Fibroblast of lung (primary cell): Measurements from ENCODE around the gene CCHCR1.

ENCODE experiments used
- EZH2 ChIP-seq: IDR thresholded peaks from 2 replicates; pipeline ENCODE4 v1.5.1; 2012; ENCODE audit warnings: low read length, control low read depth, mild to moderate bottlenecking; ENCODE audit errors: missing control alignments
- TF ChIP-seq, protein P1 (sequence below), 2 donors: IDR thresholded peaks in 1 of 2; conservative IDR thresholded peaks in 1 of 2; 1 replicate in 1 of 2; 2 replicates in 1 of 2; pipeline ENCODE4 v1.5.1; 2011 to 2012; ENCODE audit warnings: low read length in 2 of 2, control low read depth in 1 of 2, inconsistent platforms in 1 of 2, low read depth in 1 of 2, mild to moderate bottlenecking in 1 of 2

DNA sequence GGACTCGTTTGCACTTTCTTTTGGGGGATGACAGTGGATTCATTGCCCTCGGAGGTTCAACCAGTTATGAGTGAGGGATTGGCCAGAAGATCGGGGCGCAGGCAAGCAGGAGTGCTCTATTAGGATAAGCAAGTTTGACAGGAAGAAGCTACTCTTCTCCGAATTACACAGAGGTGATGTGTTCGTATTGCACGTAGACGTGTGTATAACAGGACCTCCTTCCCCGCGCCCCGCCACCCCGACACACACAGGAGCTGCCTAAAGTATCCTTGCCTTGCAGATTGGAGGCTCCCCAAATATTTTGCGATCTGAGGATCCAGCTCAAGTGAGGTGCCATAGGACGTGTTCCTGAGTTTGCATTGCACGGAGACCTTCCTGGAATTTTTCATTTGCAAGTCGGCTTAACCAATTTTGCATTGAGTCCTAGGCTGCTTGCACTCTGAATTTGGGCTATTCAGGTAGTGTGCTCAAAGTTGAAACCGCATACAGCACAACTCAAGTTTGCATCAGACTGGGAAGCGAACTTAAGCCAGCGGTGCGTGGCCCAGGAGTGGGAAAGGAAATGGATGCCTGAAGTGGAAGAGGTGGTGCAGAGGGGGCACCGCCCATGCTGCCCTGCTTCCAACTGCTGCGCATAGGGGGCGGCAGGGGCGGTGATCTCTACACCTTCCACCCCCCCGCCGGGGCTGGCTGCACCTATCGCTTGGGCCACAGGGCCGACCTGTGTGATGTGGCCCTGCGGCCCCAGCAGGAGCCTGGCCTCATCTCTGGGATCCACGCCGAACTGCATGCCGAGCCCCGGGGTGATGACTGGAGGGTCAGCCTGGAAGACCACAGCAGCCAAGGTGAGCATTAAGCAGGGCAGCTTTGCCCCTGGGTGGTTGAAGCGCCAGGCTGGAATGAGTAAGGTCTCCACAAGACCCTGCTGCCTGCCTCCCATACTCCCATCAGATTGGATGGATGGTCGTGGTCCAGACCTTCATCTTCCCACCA is 1.6 kb upstream of the CCHCR1 start:
- TF ChIP-seq, protein P1, sequence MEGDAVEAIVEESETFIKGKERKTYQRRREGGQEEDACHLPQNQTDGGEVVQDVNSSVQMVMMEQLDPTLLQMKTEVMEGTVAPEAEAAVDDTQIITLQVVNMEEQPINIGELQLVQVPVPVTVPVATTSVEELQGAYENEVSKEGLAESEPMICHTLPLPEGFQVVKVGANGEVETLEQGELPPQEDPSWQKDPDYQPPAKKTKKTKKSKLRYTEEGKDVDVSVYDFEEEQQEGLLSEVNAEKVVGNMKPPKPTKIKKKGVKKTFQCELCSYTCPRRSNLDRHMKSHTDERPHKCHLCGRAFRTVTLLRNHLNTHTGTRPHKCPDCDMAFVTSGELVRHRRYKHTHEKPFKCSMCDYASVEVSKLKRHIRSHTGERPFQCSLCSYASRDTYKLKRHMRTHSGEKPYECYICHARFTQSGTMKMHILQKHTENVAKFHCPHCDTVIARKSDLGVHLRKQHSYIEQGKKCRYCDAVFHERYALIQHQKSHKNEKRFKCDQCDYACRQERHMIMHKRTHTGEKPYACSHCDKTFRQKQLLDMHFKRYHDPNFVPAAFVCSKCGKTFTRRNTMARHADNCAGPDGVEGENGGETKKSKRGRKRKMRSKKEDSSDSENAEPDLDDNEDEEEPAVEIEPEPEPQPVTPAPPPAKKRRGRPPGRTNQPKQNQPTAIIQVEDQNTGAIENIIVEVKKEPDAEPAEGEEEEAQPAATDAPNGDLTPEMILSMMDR (conservative IDR thresholded peaks at IDR 0.05 in 1 of 2, IDR thresholded peaks at IDR 0.05 in 1 of 2; ENCODE audit: low read depth in 1 of 2, low read length in 2 of 2): no peak
- no peak for TF ChIP-seq EZH2
